CD4-positive, CD25-positive, alpha-beta regulatory T cell (primary cell): ENCODE results near the gene MLKL. TPM values are rescaled to one million over a fixed set of nuclear protein-coding genes. Genes with fewer than 3 reads are reported as not detected.

Experiments used
- ATAC-seq, 2 donors: fragments of 150-1000 bp; cut with Tn5 transposase; one replicate each; pipeline ENCODE4 v1.10.0; 2021; ENCODE audit warnings: low read depth in 2 of 2, moderate number of reproducible peaks in 2 of 2, moderate library complexity in 1 of 2
- DNase-seq, 3 donors: peaks; one replicate each; pipeline versions ENCODE4 v3.0.0 to v3.0.0-alpha.2; 2012 to 2022; ENCODE audit warnings: mixed read lengths in 1 of 3
- H3K27ac ChIP-seq: one replicate; pipeline ENCODE4 v1.7.0; 2013; ENCODE audit warnings: mild to moderate bottlenecking, low read length; ENCODE audit not compliant: insufficient read depth, poor library complexity, severe bottlenecking
- H3K27me3 ChIP-seq: one replicate; pipeline ENCODE4 v1.7.0; 2013; ENCODE audit warnings: low read length; ENCODE audit not compliant: control insufficient read depth, insufficient read depth
- H3K36me3 ChIP-seq: one replicate; pipeline ENCODE4 v1.7.0; 2013; ENCODE audit warnings: mild to moderate bottlenecking, low read length, moderate library complexity; ENCODE audit not compliant: control insufficient read depth, insufficient read depth
- H3K4me1 ChIP-seq: 2 replicates; pipeline ENCODE4 v1.7.0; 2013; ENCODE audit warnings: mild to moderate bottlenecking, low read length; ENCODE audit not compliant: insufficient read depth, control insufficient read depth, poor library complexity, severe bottlenecking
- H3K4me3 ChIP-seq: one replicate; pipeline ENCODE4 v1.7.0; 2013; ENCODE audit warnings: low read depth, mild to moderate bottlenecking, low read length, moderate library complexity
- H3K9me3 ChIP-seq, 2 experiments: 1 replicate in 1 of 2; 2 replicates in 1 of 2; pipeline ENCODE4 v1.7.0; 2013; ENCODE audit warnings: low read length in 2 of 2, mild to moderate bottlenecking in 1 of 2, moderate library complexity in 1 of 2; ENCODE audit not compliant: control insufficient read depth in 2 of 2
- H3K27ac Mint-ChIP-seq, 3 donors: one replicate each; pipeline ENCODE4 v1.8.0; 2020 to 2022; ENCODE audit warnings: mild to moderate bottlenecking in 3 of 3, mixed read lengths in 3 of 3, moderate library complexity in 2 of 3
- H3K27me3 Mint-ChIP-seq: one replicate; pipeline ENCODE4 v1.8.0; 2022; ENCODE audit warnings: mild to moderate bottlenecking, mixed read lengths
- H3K36me3 Mint-ChIP-seq: one replicate; pipeline ENCODE4 v1.8.0; 2020; ENCODE audit warnings: mixed read lengths
- H3K4me1 Mint-ChIP-seq, 4 donors: one replicate each; pipeline ENCODE4 v1.8.0; 2020 to 2022; ENCODE audit warnings: mixed read lengths in 4 of 4, mild to moderate bottlenecking in 1 of 4
- H3K4me3 Mint-ChIP-seq, 4 donors: one replicate each; pipeline ENCODE4 v1.8.0; 2020 to 2022; ENCODE audit warnings: mild to moderate bottlenecking in 4 of 4, mixed read lengths in 4 of 4, moderate library complexity in 3 of 4
- H3K9me3 Mint-ChIP-seq, 7 donors: one replicate each; pipeline ENCODE4 v1.8.0; 2020 to 2022; ENCODE audit warnings: mixed read lengths in 7 of 7, mild to moderate bottlenecking in 3 of 7, moderate library complexity in 2 of 7
- polyA plus RNA-seq, 4 donors: library from polyadenylated mRNA; unstranded; fragments of 300-500 nt; fragmentation: Illumina TruSeq; gene quantifications; one replicate each; pipeline ENCODE4 v1.2.3, GENCODE V29; 2021
- total RNA-seq: library from RNA; stranded (reverse); gene quantifications from one replicate; pipeline ENCODE4 v1.2.3, GENCODE V29; 2022

Gene MLKL
- total and polyA plus RNA-seq, 5 donors from 2014 or later: 15.6 to 50.0 (median 21.3) TPM

- Mint-ChIP-seq H3K4me1 (no peaks in the 10 kb centered on the region), H3K36me3 (no peaks in the 10 kb centered on the region), H3K27me3 (peaks cover 4% of the 10 kb centered on the region), H3K4me3 (no peak overlapping the region), H3K9me3 (no peaks in the 10 kb centered on the region), H3K27ac (no peak overlapping the region)
- Histone ChIP-seq H3K27ac (no peak overlapping the region), H3K36me3 (no peaks in the 10 kb centered on the region), H3K9me3 (no peaks in the 10 kb centered on the region), H3K4me1 (no peaks in the 10 kb centered on the region), H3K4me3 (no peak overlapping the region), H3K27me3 (no peaks in the 10 kb centered on the region)
- no peak for ATAC-seq
- DNase-seq: no peak
Observed at GRCh38 chr16:74743668-74744299, 43.1 kb upstream of the MLKL start.

GRCh38 chr16:74743045-74743667 lies 42.5 kb upstream of the MLKL start:
- no peaks in the 10 kb centered on the region for H3K27me3 ChIP-seq
- Mint-ChIP-seq H3K36me3 (no peaks in the 10 kb centered on the region), H3K27me3 (peaks cover 4% of the 10 kb centered on the region), H3K27ac (no peak overlapping the region), H3K9me3 (no peaks in the 10 kb centered on the region), H3K4me1 (no peaks in the 10 kb centered on the region), H3K4me3 (no peak overlapping the region)
- no peak overlapping the region for H3K4me3 ChIP-seq
- DNase-seq: no peak
- no peaks in the 10 kb centered on the region for H3K9me3 ChIP-seq
- H3K27ac ChIP-seq: no peak overlapping the region
- no peak for ATAC-seq
- H3K4me1 ChIP-seq: no peaks in the 10 kb centered on the region
- no peaks in the 10 kb centered on the region for H3K36me3 ChIP-seq

GRCh38 chr16:74742051-74742481 lies 41.4 kb upstream of the MLKL start:
- no peak overlapping the region for H3K27ac Mint-ChIP-seq
- Histone ChIP-seq H3K4me3 (no peak overlapping the region), H3K4me1 (no peaks in the 10 kb centered on the region), H3K9me3 (no peaks in the 10 kb centered on the region), H3K27ac (no peak overlapping the region), H3K27me3 (no peaks in the 10 kb centered on the region), H3K36me3 (no peaks in the 10 kb centered on the region)
- H3K36me3 Mint-ChIP-seq: no peaks in the 10 kb centered on the region
- ATAC-seq (no peak), DNase-seq (no peak)
- H3K9me3 Mint-ChIP-seq: no peaks in the 10 kb centered on the region
- peaks cover 8% of the 10 kb centered on the region for H3K27me3 Mint-ChIP-seq
- no peak overlapping the region for H3K4me3 Mint-ChIP-seq
- H3K4me1 Mint-ChIP-seq: no peaks in the 10 kb centered on the region

- no peak for DNase-seq
- peaks cover 4% of the 10 kb centered on the region for H3K27me3 Mint-ChIP-seq
- H3K4me1 Mint-ChIP-seq: no peaks in the 10 kb centered on the region
- H3K27ac ChIP-seq: no peak overlapping the region
- no peak overlapping the region for H3K4me3 ChIP-seq
- ATAC-seq: no peak
- H3K4me3 Mint-ChIP-seq: no peak overlapping the region
- H3K4me1 ChIP-seq: no peaks in the 10 kb centered on the region
- H3K9me3 Mint-ChIP-seq: no peaks in the 10 kb centered on the region
- no peaks in the 10 kb centered on the region for H3K9me3 ChIP-seq
- no peaks in the 10 kb centered on the region for H3K27me3 ChIP-seq
- no peaks in the 10 kb centered on the region for H3K36me3 ChIP-seq
- no peaks in the 10 kb centered on the region for H3K36me3 Mint-ChIP-seq
- no peak overlapping the region for H3K27ac Mint-ChIP-seq
Observed at GRCh38 chr16:74740795-74741304, 40.2 kb upstream of the MLKL start.

- DNase-seq (no peak), ATAC-seq (no peak)
- H3K4me3 Mint-ChIP-seq: no peak overlapping the region
- H3K9me3 Mint-ChIP-seq: peaks cover 0 to 1% (median 0%) of the 10 kb centered on the region in 7 donors
- H3K9me3 ChIP-seq: no peaks in the 10 kb centered on the region
- no peak overlapping the region for H3K4me3 ChIP-seq
- H3K36me3 ChIP-seq: no peaks in the 10 kb centered on the region
- H3K36me3 Mint-ChIP-seq: no peaks in the 10 kb centered on the region
- H3K4me1 ChIP-seq: no peaks in the 10 kb centered on the region
- no peak overlapping the region for H3K27ac Mint-ChIP-seq
- no peaks in the 10 kb centered on the region for H3K4me1 Mint-ChIP-seq
- H3K27ac ChIP-seq: no peak overlapping the region
- peaks cover 4% of the 10 kb centered on the region for H3K27me3 Mint-ChIP-seq
- no peaks in the 10 kb centered on the region for H3K27me3 ChIP-seq
Observed at GRCh38 chr16:74739275-74739674, 38.6 kb upstream of the MLKL start.

GRCh38 chr16:74738816-74739215 lies 38.2 kb upstream of the MLKL start:
- Histone ChIP-seq H3K36me3 (no peaks in the 10 kb centered on the region), H3K27ac (no peak overlapping the region), H3K4me3 (no peak overlapping the region), H3K27me3 (no peaks in the 10 kb centered on the region), H3K4me1 (no peaks in the 10 kb centered on the region), H3K9me3 (no peaks in the 10 kb centered on the region)
- Mint-ChIP-seq H3K36me3 (no peaks in the 10 kb centered on the region), H3K4me3 (no peak overlapping the region), H3K27ac (no peak overlapping the region), H3K27me3 (peaks cover 4% of the 10 kb centered on the region), H3K9me3 (peaks cover 0 to 1% (median 0%) of the 10 kb centered on the region in 7 donors), H3K4me1 (no peaks in the 10 kb centered on the region)
- ATAC-seq (no peak), DNase-seq (no peak)

- Mint-ChIP-seq H3K4me3 (no peak overlapping the region), H3K27me3 (peaks cover 4% of the 10 kb centered on the region), H3K27ac (no peak overlapping the region), H3K4me1 (no peaks in the 10 kb centered on the region), H3K36me3 (no peaks in the 10 kb centered on the region), H3K9me3 (peaks cover 0 to 1% (median 0%) of the 10 kb centered on the region in 7 donors)
- H3K36me3 ChIP-seq: no peaks in the 10 kb centered on the region
- no peak overlapping the region for H3K27ac ChIP-seq
- DNase-seq (no peak), ATAC-seq (no peak)
- no peaks in the 10 kb centered on the region for H3K4me1 ChIP-seq
- H3K4me3 ChIP-seq: no peak overlapping the region
- no peaks in the 10 kb centered on the region for H3K9me3 ChIP-seq
- no peaks in the 10 kb centered on the region for H3K27me3 ChIP-seq
Observed at GRCh38 chr16:74738113-74738541, 37.5 kb upstream of the MLKL start.

- H3K27me3 Mint-ChIP-seq: peaks cover 4% of the 10 kb centered on the region
- DNase-seq: no peak
- Histone ChIP-seq H3K36me3 (no peaks in the 10 kb centered on the region), H3K27ac (no peak overlapping the region), H3K9me3 (no peaks in the 10 kb centered on the region), H3K4me1 (no peaks in the 10 kb centered on the region), H3K4me3 (no peak overlapping the region), H3K27me3 (no peaks in the 10 kb centered on the region)
- H3K36me3 Mint-ChIP-seq: no peaks in the 10 kb centered on the region
- H3K4me3 Mint-ChIP-seq: no peak overlapping the region
- ATAC-seq: no peak
- H3K9me3 Mint-ChIP-seq: peaks cover 0 to 1% (median 0%) of the 10 kb centered on the region in 7 donors
- no peak overlapping the region for H3K27ac Mint-ChIP-seq
- H3K4me1 Mint-ChIP-seq: no peaks in the 10 kb centered on the region
Observed at GRCh38 chr16:74737521-74737920, 36.9 kb upstream of the MLKL start.
